ENCODE measurements around the gene IFITM1.
"Not testable (repeated sequence)": the region's sequence is repeated elsewhere in the genome, so short reads cannot be mapped to it uniquely, and the experiment has no call there.

The IFITM1 gene

DNA sequence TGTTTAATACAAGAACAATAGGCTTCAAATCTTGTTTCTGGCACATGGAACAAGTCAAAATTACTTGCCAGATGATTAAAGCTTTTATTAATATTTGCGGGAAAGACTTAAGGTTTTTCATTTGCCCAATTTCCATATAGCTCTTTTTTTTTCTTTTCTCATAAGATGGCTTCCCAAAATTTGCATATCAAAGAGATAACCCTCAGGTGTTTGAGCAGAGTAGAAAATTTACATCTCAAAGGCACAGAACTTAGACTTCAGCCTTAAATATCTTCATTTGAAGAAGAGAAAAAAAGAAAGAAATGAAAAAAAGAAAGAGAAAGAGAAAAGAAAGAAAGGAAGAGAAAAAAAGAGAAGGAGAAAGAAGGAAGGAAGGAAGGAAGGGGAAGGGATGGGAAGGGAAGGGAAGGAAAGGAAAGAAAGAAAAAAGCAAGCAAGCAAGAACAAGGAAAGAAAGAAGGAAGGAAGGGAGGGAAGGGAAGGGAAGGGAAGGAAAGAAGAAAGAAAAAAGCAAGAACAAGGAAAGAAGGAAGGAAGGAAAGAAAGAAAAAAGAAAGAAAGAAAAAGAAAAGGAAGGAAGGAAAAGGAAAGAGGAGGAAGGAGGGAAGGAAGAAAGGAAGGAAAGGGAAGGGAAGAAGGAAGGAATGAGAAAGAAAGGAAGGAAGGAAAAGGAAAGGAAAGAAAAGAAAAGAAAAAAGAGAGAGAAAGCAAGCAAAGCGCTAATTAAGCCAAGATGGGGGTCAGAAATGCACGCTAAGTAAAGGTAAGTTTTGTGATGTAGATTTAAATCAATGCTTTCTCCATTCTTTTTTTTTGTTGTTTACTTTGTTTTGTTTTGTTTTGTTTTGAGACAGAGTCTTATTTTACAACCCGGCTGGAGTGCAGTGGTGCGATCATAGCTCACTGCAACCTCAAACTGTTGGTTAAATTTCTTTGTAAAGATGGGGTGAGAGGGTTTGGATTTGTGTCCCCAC lies 27.0 kb downstream of the IFITM1 start:
- Histone ChIP-seq H3K27ac (ENCODE audit: low read depth, low read length, severe bottlenecking) (no peak overlapping the region), H3K4me3 (ENCODE audit: extremely low read depth, insufficient read depth, low read length, poor library complexity, severe bottlenecking) (no peak overlapping the region), H3K36me3 (ENCODE audit: control insufficient read depth, insufficient read depth, low read length) (no peaks in the 10 kb centered on the region), H3K4me1 (ENCODE audit: control insufficient read depth, insufficient read depth, low read length, poor library complexity, severe bottlenecking) (no peaks in the 10 kb centered on the region), H3K9me3 (ENCODE audit: control insufficient read depth, low read length) (no peaks in the 10 kb centered on the region)
- WGBS, 2 experiments (ENCODE audit: insufficient coverage in 2 of 2): 55 to 66% methylated on average over 3 of the region's 5 CpGs

DNA sequence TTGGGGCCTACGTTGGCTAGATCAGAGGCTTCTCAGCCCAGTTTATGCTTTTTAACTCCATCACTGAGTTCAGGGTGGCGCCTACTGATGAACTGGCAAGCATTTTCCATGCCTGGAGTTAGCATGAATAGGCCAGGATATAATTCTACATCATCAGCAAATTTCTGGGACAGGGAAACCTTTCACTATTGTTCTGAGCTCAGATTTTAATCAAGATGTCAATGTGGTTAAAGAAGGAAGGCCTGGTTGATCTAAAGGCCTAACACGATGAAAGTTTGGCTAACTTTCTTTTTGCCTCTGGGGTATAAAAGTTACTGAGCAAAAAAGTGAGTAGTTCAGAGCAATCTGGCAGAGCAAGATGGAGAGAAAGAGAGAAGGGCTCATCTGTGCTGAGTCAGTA lies 28.5 kb downstream of the IFITM1 start:
- no peaks in the 10 kb centered on the region for H3K4me1 ChIP-seq (ENCODE audit: control insufficient read depth, insufficient read depth, low read length, poor library complexity, severe bottlenecking)
- 90 to 96% methylated on average over 3 of the region's 3 CpGs for WGBS, 2 experiments (ENCODE audit: insufficient coverage in 2 of 2)
- H3K4me3 ChIP-seq (ENCODE audit: extremely low read depth, insufficient read depth, low read length, poor library complexity, severe bottlenecking): no peak overlapping the region
- H3K27ac ChIP-seq (ENCODE audit: low read depth, low read length, severe bottlenecking): peak overlapping the region; percentile 10
- no peaks in the 10 kb centered on the region for H3K9me3 ChIP-seq (ENCODE audit: control insufficient read depth, low read length)
- no peaks in the 10 kb centered on the region for H3K36me3 ChIP-seq (ENCODE audit: control insufficient read depth, insufficient read depth, low read length)

DNA sequence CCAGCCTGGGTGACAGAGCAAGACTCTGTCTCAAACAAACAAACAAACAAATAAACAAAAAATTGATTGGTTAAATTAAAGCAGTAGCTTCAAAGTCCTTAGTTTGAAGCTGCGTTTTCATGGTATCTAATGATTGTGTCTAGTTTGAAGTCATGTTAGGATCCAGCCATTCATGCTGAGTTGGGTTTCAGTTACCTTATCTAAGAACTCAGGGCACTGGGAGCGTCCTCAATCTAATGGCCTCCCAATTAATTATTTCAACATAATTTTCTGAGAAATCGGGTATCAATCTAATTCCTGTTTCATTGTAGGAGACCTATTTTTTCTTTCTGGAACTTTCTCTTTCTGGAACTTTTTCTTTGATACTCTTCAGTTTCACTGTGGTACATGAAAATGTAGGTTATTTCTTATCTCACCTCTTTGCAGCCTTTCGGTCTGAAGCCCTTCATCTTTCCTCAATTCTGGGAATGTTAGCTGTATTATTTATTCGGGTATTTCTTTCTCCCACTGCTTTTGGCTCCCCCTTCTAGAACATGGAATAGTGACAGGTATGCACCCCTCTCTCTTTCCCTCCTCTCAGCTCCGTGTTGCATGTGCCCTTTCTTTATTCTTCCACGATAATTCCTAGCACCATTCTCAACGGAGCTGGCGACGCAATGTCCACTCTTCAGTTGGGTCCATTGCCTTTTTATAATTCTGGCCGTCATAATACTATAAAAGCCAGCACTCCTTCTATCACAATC lies 31.2 kb downstream of the IFITM1 start:
- Histone ChIP-seq H3K9me3 (ENCODE audit: control insufficient read depth, low read length) (no peaks in the 10 kb centered on the region), H3K4me1 (ENCODE audit: control insufficient read depth, insufficient read depth, low read length, poor library complexity, severe bottlenecking) (no peaks in the 10 kb centered on the region), H3K27ac (ENCODE audit: low read depth, low read length, severe bottlenecking) (no peak overlapping the region), H3K36me3 (ENCODE audit: control insufficient read depth, insufficient read depth, low read length) (no peaks in the 10 kb centered on the region), H3K4me3 (ENCODE audit: extremely low read depth, insufficient read depth, low read length, poor library complexity, severe bottlenecking) (no peak overlapping the region)
- 85 to 96% methylated on average over 7 of the region's 11 CpGs for WGBS, 2 experiments (ENCODE audit: insufficient coverage in 2 of 2)

DNA sequence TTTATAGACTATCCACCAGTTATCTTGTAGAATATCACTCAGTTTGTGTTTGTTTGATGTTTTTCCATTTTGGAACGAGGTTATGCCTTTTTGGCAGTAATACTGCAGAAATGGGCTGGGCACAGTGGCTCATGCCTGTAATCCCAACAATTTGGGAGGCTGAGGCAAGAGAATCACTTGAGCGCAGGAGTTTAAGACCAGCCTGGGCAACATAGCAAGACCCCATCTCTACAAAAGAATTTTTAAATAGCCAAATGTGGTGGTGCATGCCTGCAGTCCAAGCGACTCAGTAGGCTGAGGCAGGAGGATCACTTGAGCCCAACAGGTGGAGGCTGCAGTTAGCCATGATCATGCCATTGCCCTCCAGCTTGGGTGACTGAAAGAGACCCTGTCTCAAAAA lies 32.7 kb downstream of the IFITM1 start:
- Histone ChIP-seq H3K9me3 (ENCODE audit: control insufficient read depth, low read length) (no peaks in the 10 kb centered on the region), H3K4me3 (ENCODE audit: extremely low read depth, insufficient read depth, low read length, poor library complexity, severe bottlenecking) (no peak overlapping the region), H3K36me3 (ENCODE audit: control insufficient read depth, insufficient read depth, low read length) (no peaks in the 10 kb centered on the region), H3K4me1 (ENCODE audit: control insufficient read depth, insufficient read depth, low read length, poor library complexity, severe bottlenecking) (no peaks in the 10 kb centered on the region), H3K27ac (ENCODE audit: low read depth, low read length, severe bottlenecking) (no peak overlapping the region)
- WGBS, 2 experiments (ENCODE audit: insufficient coverage in 2 of 2): 94 to 100% methylated on average over 2 to 3 of the region's 3 CpGs

DNA sequence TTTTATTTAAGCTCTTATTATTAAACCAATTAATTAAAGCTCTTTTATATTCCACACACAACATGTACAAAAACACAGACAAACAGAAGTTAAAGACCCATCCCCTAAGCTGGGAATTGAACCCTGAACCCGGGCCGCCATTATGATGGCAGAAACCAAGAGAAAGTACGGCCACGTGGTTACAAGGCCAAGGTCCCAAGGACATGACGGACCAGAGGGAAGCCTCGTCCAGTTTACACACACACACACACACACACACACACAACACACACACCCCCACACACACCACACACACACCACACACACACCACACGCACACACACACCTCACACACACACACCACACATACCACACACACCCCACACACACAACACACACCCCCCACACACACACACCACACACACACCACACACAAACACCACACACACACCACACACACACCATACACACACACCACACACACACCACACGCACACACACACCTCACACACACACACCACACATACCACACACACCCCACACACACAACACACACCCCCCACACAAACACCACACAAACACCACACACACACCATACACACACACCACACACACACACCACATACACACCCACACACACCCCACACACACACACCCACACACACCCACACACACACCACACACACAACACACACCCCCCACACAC lies 35.6 kb downstream of the IFITM1 start:
- H3K27ac ChIP-seq (ENCODE audit: low read depth, low read length, severe bottlenecking); H3K36me3 ChIP-seq (ENCODE audit: control insufficient read depth, insufficient read depth, low read length); H3K4me3 ChIP-seq (ENCODE audit: extremely low read depth, insufficient read depth, low read length, poor library complexity, severe bottlenecking); H3K9me3 ChIP-seq (ENCODE audit: control insufficient read depth, low read length); H3K4me1 ChIP-seq (ENCODE audit: control insufficient read depth, insufficient read depth, low read length, poor library complexity, severe bottlenecking): not testable (repeated sequence)
- WGBS, 2 experiments (ENCODE audit: insufficient coverage in 2 of 2): 80 to 96% methylated on average over 1 to 3 of the region's 8 CpGs

DNA sequence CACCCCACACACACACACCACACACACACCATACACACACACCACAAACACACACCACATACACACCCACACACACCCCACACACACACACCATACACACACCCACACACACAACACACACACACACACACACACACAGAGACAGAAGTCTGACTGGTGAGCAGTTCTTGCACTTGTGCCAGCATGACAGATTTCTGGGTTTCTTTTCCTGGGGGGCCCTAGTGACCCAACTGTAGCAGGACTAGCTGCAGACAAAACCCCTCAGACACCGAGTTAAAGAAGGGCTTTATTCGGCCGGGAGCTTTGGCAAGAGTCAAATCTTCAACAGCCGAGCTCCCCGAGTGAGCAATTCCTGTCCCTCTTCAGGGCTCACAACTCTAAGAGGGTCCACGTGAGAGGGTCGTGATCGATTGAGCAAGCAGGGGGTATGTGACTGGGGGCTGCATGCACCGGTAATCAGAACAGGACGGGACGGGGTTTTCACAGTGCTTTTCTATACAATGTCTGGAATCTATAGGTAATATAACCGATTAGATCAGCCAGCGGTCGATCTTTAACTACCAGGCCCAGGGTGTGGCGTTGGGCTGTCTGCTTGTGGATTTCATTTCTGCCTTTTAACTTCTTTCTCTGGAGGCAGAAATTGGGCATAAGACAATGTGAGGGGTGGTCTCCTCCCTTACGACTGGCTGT lies 36.3 kb downstream of the IFITM1 start:
- H3K27ac ChIP-seq (ENCODE audit: low read depth, low read length, severe bottlenecking); H3K4me1 ChIP-seq (ENCODE audit: control insufficient read depth, insufficient read depth, low read length, poor library complexity, severe bottlenecking); H3K4me3 ChIP-seq (ENCODE audit: extremely low read depth, insufficient read depth, low read length, poor library complexity, severe bottlenecking); H3K36me3 ChIP-seq (ENCODE audit: control insufficient read depth, insufficient read depth, low read length); H3K9me3 ChIP-seq (ENCODE audit: control insufficient read depth, low read length): not testable (repeated sequence)
- WGBS, 2 experiments (ENCODE audit: insufficient coverage in 2 of 2): 79 to 85% methylated on average over 11 to 16 of the region's 16 CpGs

DNA sequence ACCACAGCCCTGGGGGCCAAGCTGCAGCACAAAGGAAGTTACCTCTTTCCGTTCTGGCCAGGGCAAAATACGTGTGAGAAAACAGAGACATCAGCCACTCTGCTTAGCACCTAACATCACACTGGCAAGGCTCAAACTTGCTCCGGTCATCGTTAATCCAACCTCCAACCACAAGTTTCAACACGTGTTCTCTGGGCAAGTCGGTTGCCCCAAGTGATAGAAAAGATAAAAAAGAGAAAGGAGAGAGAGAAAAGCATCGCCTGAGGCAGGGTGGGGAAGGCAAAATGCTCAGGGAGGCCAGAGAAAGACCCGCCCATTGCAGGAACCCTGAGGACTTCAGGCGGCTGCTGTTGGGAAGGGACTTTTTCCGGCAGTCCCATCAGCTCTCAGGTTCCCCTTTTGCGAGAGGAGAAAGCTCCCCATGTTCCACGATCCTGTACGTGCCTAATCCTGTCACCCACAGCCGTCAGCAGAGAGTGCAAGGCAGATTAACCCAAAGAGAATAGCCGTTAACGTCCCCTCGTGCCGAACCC lies 36.9 kb downstream of the IFITM1 start:
- Histone ChIP-seq H3K9me3 (ENCODE audit: control insufficient read depth, low read length) (no peaks in the 10 kb centered on the region), H3K36me3 (ENCODE audit: control insufficient read depth, insufficient read depth, low read length) (no peaks in the 10 kb centered on the region), H3K4me3 (ENCODE audit: extremely low read depth, insufficient read depth, low read length, poor library complexity, severe bottlenecking) (no peak overlapping the region), H3K4me1 (ENCODE audit: control insufficient read depth, insufficient read depth, low read length, poor library complexity, severe bottlenecking) (peaks cover 8% of the 10 kb centered on the region), H3K27ac (ENCODE audit: low read depth, low read length, severe bottlenecking) (no peak overlapping the region)
- WGBS, 2 experiments (ENCODE audit: insufficient coverage in 2 of 2): 73 to 77% methylated on average over 12 to 13 of the region's 18 CpGs

DNA sequence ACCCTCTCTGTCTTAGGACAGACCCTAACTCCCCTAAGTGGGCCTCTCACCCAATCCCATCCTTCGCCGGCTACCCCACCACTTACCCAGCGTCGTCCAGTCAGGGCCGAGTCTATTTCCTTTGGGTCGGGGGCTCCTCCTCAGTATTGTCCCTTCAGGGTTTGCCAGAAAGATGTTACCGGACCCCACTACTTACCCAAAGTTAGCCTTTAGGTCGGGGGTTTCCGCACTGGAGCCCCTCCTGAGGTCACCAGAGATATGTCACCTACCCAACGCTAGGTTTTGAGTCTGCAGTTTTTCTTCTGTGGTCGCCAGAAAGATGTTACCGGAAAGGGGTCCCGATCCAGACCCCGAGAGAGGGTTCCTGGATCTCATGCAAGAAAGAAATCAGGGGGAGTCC lies 37.6 kb downstream of the IFITM1 start:
- no peaks in the 10 kb centered on the region for H3K36me3 ChIP-seq (ENCODE audit: control insufficient read depth, insufficient read depth, low read length)
- H3K4me1 ChIP-seq (ENCODE audit: control insufficient read depth, insufficient read depth, low read length, poor library complexity, severe bottlenecking): peaks cover 8% of the 10 kb centered on the region
- no peaks in the 10 kb centered on the region for H3K9me3 ChIP-seq (ENCODE audit: control insufficient read depth, low read length)
- WGBS, 2 experiments (ENCODE audit: insufficient coverage in 2 of 2): 97 to 98% methylated on average over 14 of the region's 14 CpGs
- no peak overlapping the region for H3K4me3 ChIP-seq (ENCODE audit: extremely low read depth, insufficient read depth, low read length, poor library complexity, severe bottlenecking)
- no peak overlapping the region for H3K27ac ChIP-seq (ENCODE audit: low read depth, low read length, severe bottlenecking)

DNA sequence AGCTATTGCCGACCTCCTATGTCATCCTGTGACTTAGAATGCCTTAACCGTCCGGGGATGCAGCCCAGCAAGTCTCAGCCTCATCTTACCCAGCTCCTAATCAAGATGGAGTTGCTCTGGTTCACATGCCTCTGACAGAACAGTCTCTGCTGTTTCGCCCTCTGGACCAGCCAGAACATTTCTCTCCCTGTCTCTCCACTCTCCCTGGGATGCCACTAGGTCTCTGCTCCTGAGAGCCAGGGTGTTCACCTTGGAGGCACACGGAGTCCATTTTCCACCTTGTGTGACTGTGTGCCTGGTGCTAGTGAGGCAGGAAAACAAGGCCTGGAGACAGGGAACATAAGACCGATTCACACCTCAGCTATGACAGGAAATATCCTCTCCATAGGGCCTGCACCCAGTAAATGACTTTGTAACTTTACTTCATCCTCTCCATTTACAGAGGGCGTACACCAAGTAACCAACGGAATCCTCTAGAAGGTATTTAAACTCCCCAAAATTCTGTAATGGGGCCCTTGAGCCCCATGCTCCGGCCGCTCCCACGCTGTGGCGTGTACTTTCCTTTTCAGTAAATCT lies 38.7 kb downstream of the IFITM1 start:
- Histone ChIP-seq H3K36me3 (ENCODE audit: control insufficient read depth, insufficient read depth, low read length) (no peaks in the 10 kb centered on the region), H3K27ac (ENCODE audit: low read depth, low read length, severe bottlenecking) (no peak overlapping the region), H3K9me3 (ENCODE audit: control insufficient read depth, low read length) (no peaks in the 10 kb centered on the region), H3K4me3 (ENCODE audit: extremely low read depth, insufficient read depth, low read length, poor library complexity, severe bottlenecking) (no peak overlapping the region), H3K4me1 (ENCODE audit: control insufficient read depth, insufficient read depth, low read length, poor library complexity, severe bottlenecking) (peaks cover 8% of the 10 kb centered on the region)
- 95 to 96% methylated on average over 10 to 12 of the region's 12 CpGs for WGBS, 2 experiments (ENCODE audit: insufficient coverage in 2 of 2)
